Activated CD8-positive, alpha-beta T cell treated with anti-CD3 and anti-CD28 coated beads for 36 hours (primary cell): ENCODE measurements around the gene TNFAIP8L2. TPM values are rescaled to one million over a fixed set of nuclear protein-coding genes. Genes with fewer than 3 reads are reported as not detected.
A peak's percentile ranks its signal among the peaks of the same experiment; 100 is the strongest.

Source experiments
- ATAC-seq: fragments of 200-7000 bp; cut with Tn5 transposase; one replicate; pipeline ENCODE4 v1.10.0; 2021; ENCODE audit warnings: mild to moderate bottlenecking, moderate library complexity
- CTCF ChIA-PET: fragments of 350-600 bp; sonication (Branson Sonifier 250); formaldehyde crosslinking; loops from one replicate; lab custom pipeline; 2021; ENCODE audit warnings: antibody characterized with exemption; lab: Charles Lee
- POLR2A ChIA-PET: fragments of 350-600 bp; sonication (Branson Sonifier 250); formaldehyde crosslinking; loops from one replicate; lab custom pipeline; 2021; ENCODE audit warnings: antibody characterized with exemption; lab: Charles Lee
- DNase-seq: peaks from one replicate; pipeline ENCODE4 v3.0.0-alpha.2; 2020
- H3K27ac Mint-ChIP-seq: one replicate; pipeline ENCODE4 v1.8.0; 2021; ENCODE audit warnings: mild to moderate bottlenecking, mixed read lengths
- H3K27me3 Mint-ChIP-seq: one replicate; pipeline ENCODE4 v1.8.0; 2021; ENCODE audit warnings: mixed read lengths
- H3K36me3 Mint-ChIP-seq: one replicate; pipeline ENCODE4 v1.8.0; 2021; ENCODE audit warnings: low read depth, mixed read lengths
- H3K4me1 Mint-ChIP-seq: one replicate; pipeline ENCODE4 v1.8.0; 2021; ENCODE audit warnings: low read depth, mixed read lengths
- H3K4me3 Mint-ChIP-seq: one replicate; pipeline ENCODE4 v1.8.0; 2021; ENCODE audit warnings: mild to moderate bottlenecking, moderate library complexity, mixed read lengths
- H3K9me3 Mint-ChIP-seq: one replicate; pipeline ENCODE4 v1.8.0; 2021; ENCODE audit warnings: mixed read lengths
- intact Hi-C: fragments of 100-400 bp; cut with micrococcal nuclease; formaldehyde crosslinking; loops from one replicate; pipeline ENCODE4 v1.10.0; 2022
- total RNA-seq, 2 experiments: library from RNA; stranded (reverse); gene quantifications; one replicate each; pipeline ENCODE4 v1.2.3, GENCODE V29; 2021
- TF ChIP-seq, protein P1 (sequence below): fragments of 200-600 bp; IDR thresholded peaks from one replicate; pipeline ENCODE4 v1.8.0; 2022; ENCODE audit warnings: antibody characterized with exemption, mild to moderate bottlenecking

TNFAIP8L2 gene
- 10 to 100 TPM; 16.1 to 17.5 TPM for total RNA-seq

DNA sequence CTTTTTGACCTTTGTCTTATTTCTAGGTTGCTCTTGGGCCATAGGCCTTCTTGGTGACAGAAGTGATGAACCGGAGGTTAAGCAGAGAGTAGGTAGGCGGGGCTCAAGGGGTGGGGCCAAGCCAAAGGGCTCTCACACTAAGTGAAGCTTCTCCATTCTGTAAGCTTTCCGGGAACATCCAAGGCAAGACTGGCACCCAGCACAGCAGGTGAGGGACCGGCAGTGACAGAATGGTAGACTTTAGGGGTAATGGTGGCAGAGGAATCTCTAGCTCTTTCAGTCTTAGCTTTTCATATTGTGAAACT is at the start of gene TNFAIP8L2:
TNFAIP8L2 (plus strand) TSS at position 135 of the 305 bp plus-strand sequence. CDS start 2,049 bp downstream, outside the sequence.
- ChIA-PET POLR2A (interaction anchor here (0.6 to 3.9 kb wide), 14 partner anchors 10 to 180 kb away, joined by 3 to 21 read pairs (median 4); partner anchors contain the start of genes C1orf56, CDC42SE1, GABPB2 and LYSMD1), CTCF (interaction anchor here (0.5 to 9.7 kb wide), 33 partner anchors 9 to 200 kb away, joined by 3 to 298 read pairs (median 5); partner anchors contain the start of genes C1orf56, GABPB2, MINDY1 and MLLT11)
- Mint-ChIP-seq H3K9me3 (no peaks in the 10 kb centered on the region), H3K4me3 (peak within 1 kb of the TSS; percentile 97), H3K27ac (peak within 1 kb of the TSS; percentile 98), H3K36me3 (peaks cover 44% of the 10 kb centered on the region), H3K4me1 (peaks cover 41% of the 10 kb centered on the region), H3K27me3 (no peaks in the 10 kb centered on the region)
- TF ChIP-seq, protein P1, sequence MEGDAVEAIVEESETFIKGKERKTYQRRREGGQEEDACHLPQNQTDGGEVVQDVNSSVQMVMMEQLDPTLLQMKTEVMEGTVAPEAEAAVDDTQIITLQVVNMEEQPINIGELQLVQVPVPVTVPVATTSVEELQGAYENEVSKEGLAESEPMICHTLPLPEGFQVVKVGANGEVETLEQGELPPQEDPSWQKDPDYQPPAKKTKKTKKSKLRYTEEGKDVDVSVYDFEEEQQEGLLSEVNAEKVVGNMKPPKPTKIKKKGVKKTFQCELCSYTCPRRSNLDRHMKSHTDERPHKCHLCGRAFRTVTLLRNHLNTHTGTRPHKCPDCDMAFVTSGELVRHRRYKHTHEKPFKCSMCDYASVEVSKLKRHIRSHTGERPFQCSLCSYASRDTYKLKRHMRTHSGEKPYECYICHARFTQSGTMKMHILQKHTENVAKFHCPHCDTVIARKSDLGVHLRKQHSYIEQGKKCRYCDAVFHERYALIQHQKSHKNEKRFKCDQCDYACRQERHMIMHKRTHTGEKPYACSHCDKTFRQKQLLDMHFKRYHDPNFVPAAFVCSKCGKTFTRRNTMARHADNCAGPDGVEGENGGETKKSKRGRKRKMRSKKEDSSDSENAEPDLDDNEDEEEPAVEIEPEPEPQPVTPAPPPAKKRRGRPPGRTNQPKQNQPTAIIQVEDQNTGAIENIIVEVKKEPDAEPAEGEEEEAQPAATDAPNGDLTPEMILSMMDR = no peak
- DNase-seq (peak; percentile 93), ATAC-seq (peak; percentile 82)
- intact Hi-C loops = loop anchor here (1.0 to 5.0 kb wide), 3 partner anchors 9 to 149 kb away; partner anchors contain the start of genes LYSMD1, MINDY1 and PRUNE1

DNA sequence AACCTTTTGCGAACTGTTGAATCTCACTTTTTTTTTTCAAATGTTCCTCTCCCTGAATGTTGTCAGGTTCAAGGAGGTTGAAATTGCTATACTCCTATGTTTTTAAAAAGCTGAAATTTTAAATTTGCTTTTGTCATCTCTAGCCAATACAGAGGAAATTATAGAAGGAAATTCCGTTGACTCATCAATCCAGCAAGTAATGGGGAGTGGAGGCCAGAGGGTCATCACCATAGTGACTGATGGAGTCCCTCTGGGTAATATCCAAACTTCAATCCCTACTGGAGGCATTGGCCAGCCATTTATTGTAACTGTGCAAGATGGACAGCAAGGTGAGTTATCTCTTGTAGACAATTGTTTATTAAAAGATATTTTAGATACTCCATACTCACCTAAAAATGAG is 49.6 kb upstream of the TNFAIP8L2 start:
- H3K4me1 Mint-ChIP-seq = no peaks in the 10 kb centered on the region
- H3K4me3 Mint-ChIP-seq = no peak overlapping the region
- ChIA-PET CTCF (interaction anchor here (0.9 kb wide), 1 partner anchor 24 kb away, joined by 3 read pairs; no protein-coding TSS in a partner anchor), POLR2A (interaction anchor here (0.6 kb wide), 1 partner anchor 11 kb away, joined by 3 read pairs; no protein-coding TSS in a partner anchor)
- intact Hi-C loops = no loop called here
- peaks cover 4% of the 10 kb centered on the region for H3K36me3 Mint-ChIP-seq
- DNase-seq (no peak), ATAC-seq (no peak)
- H3K27me3 Mint-ChIP-seq = no peaks in the 10 kb centered on the region
- H3K9me3 Mint-ChIP-seq = no peaks in the 10 kb centered on the region
- no peak overlapping the region for H3K27ac Mint-ChIP-seq
- TF ChIP-seq, protein P1 = no peak

DNA sequence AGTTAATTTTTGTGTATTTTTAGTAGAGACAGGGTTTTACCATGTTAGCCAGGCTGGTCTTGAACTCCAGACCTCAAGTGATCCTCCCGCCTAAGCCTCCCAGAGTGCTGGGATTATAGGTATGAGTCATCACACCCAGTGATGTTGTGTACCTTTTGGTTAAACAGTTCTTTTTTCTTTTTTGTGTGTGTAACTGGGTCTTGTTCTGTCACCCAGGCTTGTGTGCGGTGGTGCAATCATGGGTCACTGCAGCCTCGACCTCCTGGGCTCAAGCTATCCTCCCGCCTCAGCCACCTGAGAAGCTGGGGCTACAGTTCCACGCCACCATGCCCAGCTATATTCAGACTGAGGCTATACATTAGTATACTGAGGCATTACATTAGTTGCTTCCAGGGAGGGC is 48.1 kb upstream of the TNFAIP8L2 start:
- ATAC-seq (no peak), DNase-seq (no peak)
- TF ChIP-seq, protein P1 = no peak
- ChIA-PET POLR2A (interaction anchor here (0.7 kb wide), 1 partner anchor 26 kb away, joined by 3 read pairs; no protein-coding TSS in a partner anchor), CTCF (interaction anchor here (1.9 kb wide), 1 partner anchor 9 kb away, joined by 8 read pairs; no protein-coding TSS in a partner anchor)
- H3K36me3 Mint-ChIP-seq = peaks cover 4% of the 10 kb centered on the region
- H3K27ac Mint-ChIP-seq = no peak overlapping the region
- no peaks in the 10 kb centered on the region for H3K27me3 Mint-ChIP-seq
- H3K4me3 Mint-ChIP-seq = no peak overlapping the region
- no peaks in the 10 kb centered on the region for H3K4me1 Mint-ChIP-seq
- intact Hi-C loops = no loop called here
- no peaks in the 10 kb centered on the region for H3K9me3 Mint-ChIP-seq

DNA sequence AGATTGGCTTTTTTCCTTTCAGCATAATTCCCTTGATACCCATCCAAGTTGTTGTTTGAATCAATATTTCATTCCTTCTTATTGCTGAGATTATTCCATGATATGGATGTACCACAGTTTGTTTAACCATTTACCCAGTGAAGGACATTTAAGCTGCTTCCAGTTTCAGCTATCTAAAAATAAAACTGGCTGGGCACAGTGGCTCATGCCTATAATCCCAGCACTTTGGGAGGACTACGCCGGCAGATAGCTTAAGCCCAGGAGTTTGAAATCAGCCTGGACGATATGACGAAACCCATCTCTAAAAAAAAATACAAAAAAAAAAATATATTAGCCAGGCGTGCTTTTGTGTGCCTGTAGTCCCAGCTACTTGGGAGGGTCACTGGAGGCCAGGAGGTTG is 42.6 kb upstream of the TNFAIP8L2 start:
- Mint-ChIP-seq H3K9me3 (no peaks in the 10 kb centered on the region), H3K27ac (no peak overlapping the region), H3K4me3 (no peak overlapping the region), H3K4me1 (no peaks in the 10 kb centered on the region), H3K27me3 (no peaks in the 10 kb centered on the region), H3K36me3 (peaks cover 5% of the 10 kb centered on the region)
- ChIA-PET POLR2A (interaction anchor here (0.6 to 1.4 kb wide), 2 partner anchors 18 to 63 kb away, joined by 3 read pairs; no protein-coding TSS in a partner anchor), CTCF (interaction anchor here (1.2 to 4.4 kb wide), 2 partner anchors 14 to 61 kb away, joined by 3 to 31 read pairs; no protein-coding TSS in a partner anchor)
- DNase-seq = no peak
- no peak for ATAC-seq
- intact Hi-C loops = no loop called here
- TF ChIP-seq, protein P1 = no peak

DNA sequence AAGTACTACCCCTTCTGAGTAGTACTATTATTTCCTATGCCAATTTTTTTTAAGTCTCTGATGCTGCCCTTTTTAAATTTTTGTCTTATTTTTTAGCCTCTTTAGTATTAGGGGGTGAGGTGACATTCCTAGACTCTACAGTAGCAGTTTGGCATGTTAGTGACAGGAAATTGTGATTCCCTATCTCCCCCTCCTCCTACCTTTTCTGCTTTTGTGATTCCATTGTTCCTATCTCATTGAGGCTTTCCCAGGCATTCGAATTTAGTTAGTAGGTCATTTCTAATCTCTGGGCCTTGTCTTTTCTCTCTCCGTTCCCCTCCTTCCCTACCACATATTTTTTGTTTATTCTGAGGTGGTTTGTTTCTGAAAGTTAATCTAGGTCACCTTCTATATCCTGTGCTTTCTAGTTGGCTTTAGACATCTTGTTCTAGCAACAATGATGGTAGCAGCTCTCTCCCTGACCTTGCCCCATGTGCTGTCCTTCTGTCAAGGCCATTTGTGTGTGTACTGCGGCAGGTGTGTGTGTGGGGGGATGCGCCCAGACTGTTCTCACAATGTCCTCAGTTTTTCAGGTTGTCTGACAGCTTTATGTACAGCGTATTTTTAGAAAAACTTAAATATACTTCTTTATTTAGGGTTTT is 31.6 kb upstream of the TNFAIP8L2 start:
- ATAC-seq (no peak), DNase-seq (no peak)
- intact Hi-C loops = no loop called here
- H3K27me3 Mint-ChIP-seq = no peaks in the 10 kb centered on the region
- peak overlapping the region; percentile 2 for H3K27ac Mint-ChIP-seq
- no peaks in the 10 kb centered on the region for H3K36me3 Mint-ChIP-seq
- TF ChIP-seq, protein P1 = no peak
- ChIA-PET CTCF (interaction anchor here (0.9 to 1.6 kb wide), 3 partner anchors 9 to 32 kb away, joined by 3 read pairs; partner anchors contain the start of gene TNFAIP8L2), POLR2A (interaction anchor here (0.6 to 0.7 kb wide), 2 partner anchors 27 to 41 kb away, joined by 3 read pairs; no protein-coding TSS in a partner anchor)
- no peaks in the 10 kb centered on the region for H3K9me3 Mint-ChIP-seq
- H3K4me1 Mint-ChIP-seq = no peaks in the 10 kb centered on the region
- no peak overlapping the region for H3K4me3 Mint-ChIP-seq
